B cell (primary cell): ENCODE measurements around the gene SELENOI. TPM values are rescaled to one million over a fixed set of nuclear protein-coding genes. Genes with fewer than 3 reads are reported as not detected.

ENCODE experiments used
- ATAC-seq: fragments of 200-7000 bp; cut with Tn5 transposase; one replicate; pipeline ENCODE4 v1.10.0; 2021; ENCODE audit warnings: low read depth, mild to moderate bottlenecking, moderate number of reproducible peaks, moderate library complexity
- CTCF ChIA-PET: fragments of 350-600 bp; sonication (Branson Sonifier 250); formaldehyde crosslinking; loops from one replicate; lab custom pipeline; 2021; ENCODE audit warnings: antibody characterized with exemption, inconsistent platforms; lab: Charles Lee
- POLR2A ChIA-PET: fragments of 350-600 bp; sonication (Branson Sonifier 250); formaldehyde crosslinking; loops from one replicate; lab custom pipeline; 2021; ENCODE audit warnings: antibody characterized with exemption; lab: Charles Lee
- DNase-seq: peaks from one replicate; pipeline ENCODE4 v3.0.0; 2013
- H2AFZ ChIP-seq: 2 replicates; pipeline ENCODE4 v1.6.1; 2012; ENCODE audit warnings: mild to moderate bottlenecking, low read depth, low read length; ENCODE audit not compliant: insufficient read depth, poor library complexity, severe bottlenecking
- H3K27ac ChIP-seq, 2 donors: 1 replicate in 1 of 2; 2 replicates in 1 of 2; pipeline ENCODE4 v1.5.1; 2012 to 2013; ENCODE audit warnings: low read length in 2 of 2, mild to moderate bottlenecking in 2 of 2, moderate library complexity in 1 of 2
- H3K27me3 ChIP-seq, 4 experiments: fragments of 200-600 bp in 1 of 4; sonication (generic) in 1 of 4; replicated peaks in 1 of 4; 1 replicate in 2 of 4; 2 replicates in 2 of 4; pipeline versions ENCODE4 v1.6.1 to v1.7.0; 2013 to 2016; ENCODE audit warnings: low read length in 3 of 4, mild to moderate bottlenecking in 2 of 4, mixed read lengths in 1 of 4, moderate library complexity in 1 of 4; ENCODE audit not compliant: insufficient read depth in 4 of 4, control insufficient read depth in 3 of 4; ENCODE audit errors: control extremely low read depth in 1 of 4
- H3K36me3 ChIP-seq, 2 experiments: replicated peaks in 1 of 2; 1 replicate in 1 of 2; 2 replicates in 1 of 2; pipeline versions ENCODE4 v1.6.1 to v1.7.1; 2013; ENCODE audit warnings: low read length in 1 of 2; ENCODE audit not compliant: insufficient read depth in 2 of 2, control insufficient read depth in 1 of 2; ENCODE audit errors: control extremely low read depth in 1 of 2, extremely low read depth in 1 of 2
- H3K4me1 ChIP-seq, 2 donors: fragments of 200-600 bp in 1 of 2; sonication (generic) in 1 of 2; 1 replicate in 1 of 2; 2 replicates in 1 of 2; pipeline versions ENCODE4 v1.5.1 to v1.6.1; 2013 to 2017; ENCODE audit warnings: low read length in 2 of 2; ENCODE audit not compliant: control insufficient read depth in 2 of 2, insufficient read depth in 2 of 2
- H3K4me2 ChIP-seq: replicated peaks from 2 replicates; pipeline ENCODE3; 2012; ENCODE audit warnings: mild to moderate bottlenecking, low read depth, low read length; ENCODE audit not compliant: poor library complexity, severe bottlenecking
- H3K4me3 ChIP-seq, 5 experiments: fragments of 200-600 bp in 1 of 5; sonication (generic) in 1 of 5; 1 replicate in 3 of 5; 2 replicates in 2 of 5; pipeline versions ENCODE4 v1.5.1 to v1.7.0; 2011 to 2016; ENCODE audit warnings: low read length in 4 of 5, mild to moderate bottlenecking in 4 of 5, low read depth in 2 of 5, control low read depth in 1 of 5, moderate library complexity in 1 of 5; ENCODE audit not compliant: insufficient read depth in 1 of 5; ENCODE audit errors: control extremely low read depth in 1 of 5, extremely low read depth in 1 of 5
- H3K79me2 ChIP-seq: fragments of 200-600 bp; sonication (generic); one replicate; pipeline ENCODE4 v1.6.0; 2016; ENCODE audit warnings: low read length; ENCODE audit not compliant: control insufficient read depth, insufficient read depth
- H3K9ac ChIP-seq: fragments of 200-600 bp; sonication (generic); 2 replicates; pipeline ENCODE4 v1.6.1; 2017; ENCODE audit warnings: mild to moderate bottlenecking, low read length, moderate library complexity
- H3K9me3 ChIP-seq, 3 donors: one replicate each; pipeline versions ENCODE4 v1.6.1 to v1.7.1; 2013; ENCODE audit warnings: low read length in 2 of 3; ENCODE audit not compliant: control insufficient read depth in 2 of 3, insufficient read depth in 1 of 3; ENCODE audit errors: control extremely low read depth in 1 of 3
- H4K20me1 ChIP-seq: 2 replicates; pipeline ENCODE4 v1.6.0; 2012; ENCODE audit warnings: mild to moderate bottlenecking, low read length; ENCODE audit not compliant: insufficient read depth, control insufficient read depth, poor library complexity, severe bottlenecking
- H3K27ac Mint-ChIP-seq: one replicate; pipeline ENCODE4 v1.8.0; 2021; ENCODE audit warnings: mixed read lengths
- H3K27me3 Mint-ChIP-seq: one replicate; pipeline ENCODE4 v1.8.0; 2021; ENCODE audit warnings: mixed read lengths
- H3K4me1 Mint-ChIP-seq: one replicate; pipeline ENCODE4 v1.8.0; 2021; ENCODE audit warnings: mixed read lengths
- H3K4me3 Mint-ChIP-seq: one replicate; pipeline ENCODE4 v1.8.0; 2021; ENCODE audit warnings: mixed read lengths
- H3K9me3 Mint-ChIP-seq: one replicate; pipeline ENCODE4 v1.8.0; 2022; ENCODE audit warnings: mixed read lengths; ENCODE audit not compliant: insufficient read depth
- EZH2 ChIP-seq: IDR thresholded peaks from 2 replicates; pipeline ENCODE4 v1.6.1; 2012; ENCODE audit warnings: borderline replicate concordance, low read depth, mild to moderate bottlenecking, moderate library complexity, low read length; ENCODE audit not compliant: insufficient read depth, poor library complexity, severe bottlenecking
- WGBS: methylation state at CpG from one replicate; pipeline ENCODE4 v1.1.5; 2013; ENCODE audit warnings: missing lambda C conversion rate; ENCODE audit not compliant: insufficient coverage; 5-methylcytosine and 5-hydroxymethylcytosine counted together
- intact Hi-C: fragments of 100-400 bp; cut with micrococcal nuclease; formaldehyde crosslinking; loops from one replicate; pipeline ENCODE4 v1.10.0; 2022
- polyA plus RNA-seq: library from polyadenylated mRNA; depleted of rRNA; stranded (reverse); fragments of >200 nt; gene quantifications from 2 replicates; pipeline ENCODE4 v1.2.3, GENCODE V29; 2012
- total RNA-seq, 2 donors: library from RNA; stranded (reverse); fragments of 120-200 nt in 1 of 2; gene quantifications; 1 replicate in 1 of 2; 2 replicates in 1 of 2; pipeline versions ENCODE4 v1.2.3 to v1.2.4, GENCODE V29; 2013 to 2022
- TF ChIP-seq, protein P1 (sequence below): fragments of 200-600 bp; IDR thresholded peaks from one replicate; pipeline ENCODE4 v1.8.0; 2022; ENCODE audit warnings: antibody characterized with exemption, mild to moderate bottlenecking

SELENOI gene
- total and polyA plus RNA-seq, 2 donors (not counting 1 experiment from before 2014, with no cell fraction given), result 3.4 to 20.1 TPM

DNA sequence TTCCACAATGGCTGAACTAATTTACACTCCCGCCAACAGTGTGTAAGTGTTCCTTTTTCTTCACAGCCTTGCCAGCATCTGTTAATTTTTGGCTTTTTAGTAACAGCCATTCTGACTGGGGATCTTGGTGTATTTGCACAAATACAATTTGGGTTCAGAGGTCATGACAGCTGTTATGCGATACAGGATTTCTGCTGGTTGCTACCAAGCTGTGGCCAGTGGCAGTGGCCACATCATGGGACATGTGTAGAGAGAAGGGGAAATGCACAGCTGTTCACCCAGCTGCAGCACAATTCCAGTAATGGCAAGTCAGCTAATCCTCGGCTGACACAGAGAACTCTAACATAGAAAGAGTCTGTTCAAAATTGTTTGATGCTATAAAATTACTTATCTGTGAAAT, 21.0 kb upstream of the SELENOI start:
- Mint-ChIP-seq H3K4me3 (no peak overlapping the region), H3K4me1 (peaks cover 3% of the 10 kb centered on the region), H3K9me3 (no peaks in the 10 kb centered on the region), H3K27me3 (no peaks in the 10 kb centered on the region), H3K27ac (no peak overlapping the region)
- H3K9me3 ChIP-seq, result peaks cover 0 to 2% (median 0%) of the 10 kb centered on the region in 3 donors
- no peak overlapping the region for H3K4me3 ChIP-seq
- H3K27ac ChIP-seq, result no peak overlapping the region
- DNase-seq, result no peak
- no peaks in the 10 kb centered on the region for H3K36me3 ChIP-seq
- no peaks in the 10 kb centered on the region for H3K27me3 ChIP-seq
- intact Hi-C loops, result no loop called here
- TF ChIP-seq, protein P1, sequence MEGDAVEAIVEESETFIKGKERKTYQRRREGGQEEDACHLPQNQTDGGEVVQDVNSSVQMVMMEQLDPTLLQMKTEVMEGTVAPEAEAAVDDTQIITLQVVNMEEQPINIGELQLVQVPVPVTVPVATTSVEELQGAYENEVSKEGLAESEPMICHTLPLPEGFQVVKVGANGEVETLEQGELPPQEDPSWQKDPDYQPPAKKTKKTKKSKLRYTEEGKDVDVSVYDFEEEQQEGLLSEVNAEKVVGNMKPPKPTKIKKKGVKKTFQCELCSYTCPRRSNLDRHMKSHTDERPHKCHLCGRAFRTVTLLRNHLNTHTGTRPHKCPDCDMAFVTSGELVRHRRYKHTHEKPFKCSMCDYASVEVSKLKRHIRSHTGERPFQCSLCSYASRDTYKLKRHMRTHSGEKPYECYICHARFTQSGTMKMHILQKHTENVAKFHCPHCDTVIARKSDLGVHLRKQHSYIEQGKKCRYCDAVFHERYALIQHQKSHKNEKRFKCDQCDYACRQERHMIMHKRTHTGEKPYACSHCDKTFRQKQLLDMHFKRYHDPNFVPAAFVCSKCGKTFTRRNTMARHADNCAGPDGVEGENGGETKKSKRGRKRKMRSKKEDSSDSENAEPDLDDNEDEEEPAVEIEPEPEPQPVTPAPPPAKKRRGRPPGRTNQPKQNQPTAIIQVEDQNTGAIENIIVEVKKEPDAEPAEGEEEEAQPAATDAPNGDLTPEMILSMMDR, result no peak
- no peak for TF ChIP-seq EZH2
- H3K4me1 ChIP-seq, result peaks cover 1 to 2% of the 10 kb centered on the region in 2 donors
- H4K20me1 ChIP-seq, result no peaks in the 10 kb centered on the region
- H3K9ac ChIP-seq, result no peak overlapping the region
- WGBS, result no CpG with 5 or more reads among the region's 3 CpGs
- CTCF ChIA-PET, result interaction anchor here (1.5 kb wide), 1 partner anchor 90 kb away, joined by 3 read pairs; no protein-coding TSS in a partner anchor
- POLR2A ChIA-PET, result no interaction called here
- ATAC-seq, result no peak
- H3K4me2 ChIP-seq, result no peak overlapping the region
- H3K79me2 ChIP-seq, result no peaks in the 10 kb centered on the region
- H2AFZ ChIP-seq, result no peak overlapping the region

- intact Hi-C loops, result no loop called here
- H3K4me3 Mint-ChIP-seq, result no peak overlapping the region
- H3K79me2 ChIP-seq, result no peaks in the 10 kb centered on the region
- DNase-seq, result no peak
- H3K27ac Mint-ChIP-seq, result no peak overlapping the region
- no peaks in the 10 kb centered on the region for H3K27me3 ChIP-seq
- H3K4me1 Mint-ChIP-seq, result peaks cover 6% of the 10 kb centered on the region
- H2AFZ ChIP-seq, result no peak overlapping the region
- peaks cover 2 to 5% of the 10 kb centered on the region in 2 donors for H3K4me1 ChIP-seq
- no peaks in the 10 kb centered on the region for H3K27me3 Mint-ChIP-seq
- no peak overlapping the region for H3K27ac ChIP-seq
- TF ChIP-seq, protein P1, result no peak
- no peak for TF ChIP-seq EZH2
- CTCF ChIA-PET, result interaction anchor here (1.5 kb wide), 1 partner anchor 90 kb away, joined by 3 read pairs; no protein-coding TSS in a partner anchor
- H3K4me3 ChIP-seq, result no peak overlapping the region
- no peak overlapping the region for H3K9ac ChIP-seq
- no peaks in the 10 kb centered on the region for H4K20me1 ChIP-seq
- 100% methylated on average over 2 of the region's 4 CpGs for WGBS
- no peak overlapping the region for H3K4me2 ChIP-seq
- POLR2A ChIA-PET, result no interaction called here
- no peaks in the 10 kb centered on the region for H3K9me3 Mint-ChIP-seq
- no peak for ATAC-seq
- H3K9me3 ChIP-seq, result peaks cover 0 to 2% (median 0%) of the 10 kb centered on the region in 3 donors
- no peaks in the 10 kb centered on the region for H3K36me3 ChIP-seq
Observed at GRCh38 chr2:26325851-26326250, 20.1 kb upstream of the SELENOI start.
